GM21619 (cell line): ENCODE measurements around the gene ATP8A2.
"Not testable (repeated sequence)": the region's sequence is repeated elsewhere in the genome, so short reads cannot be mapped to it uniquely, and the experiment has no call there.

Source experiments
- ATAC-seq: cut with Tn5 transposase; IDR thresholded peaks from one replicate; pipeline ENCODE4 v1.9.1; 2021; ENCODE audit not compliant: unreplicated experiment

Gene ATP8A2

GRCh38 chr13:25529425-25529824 is 157.7 kb downstream of the ATP8A2 start:
- ATAC-seq: no peak

GRCh38 chr13:25538276-25538675 is 166.5 kb downstream of the ATP8A2 start:
- ATAC-seq: no peak

DNA sequence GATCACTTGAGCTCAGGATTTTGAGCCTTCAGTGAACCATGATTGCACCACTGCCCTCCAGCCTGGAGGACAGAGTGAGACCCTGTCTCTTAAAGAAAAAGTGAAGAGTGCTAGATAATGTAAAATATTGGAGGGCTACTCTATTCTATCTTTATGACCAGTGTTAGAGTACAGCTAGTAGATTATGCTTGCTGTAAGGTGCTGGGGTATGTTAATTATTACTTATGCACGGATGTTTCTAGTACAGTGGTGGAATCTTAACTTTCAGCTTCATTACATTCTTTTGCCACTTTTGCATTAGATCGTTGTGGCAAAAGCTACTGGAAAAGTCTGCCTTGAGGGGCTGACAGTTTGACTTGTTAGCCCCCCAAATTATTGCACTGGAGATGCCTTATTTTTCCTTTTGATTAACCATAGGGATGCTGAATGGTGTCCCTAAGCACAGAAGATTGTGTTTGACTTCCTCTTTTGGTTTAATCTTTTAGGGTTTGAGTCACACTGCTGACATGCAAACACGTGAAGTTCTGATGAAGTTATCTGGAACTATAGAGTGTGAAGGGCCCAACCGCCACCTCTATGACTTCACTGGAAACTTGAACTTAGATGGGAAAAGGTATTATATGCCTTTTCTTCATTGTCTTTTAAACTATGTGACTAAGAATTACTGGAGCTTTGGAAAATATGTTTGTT is 169.8 kb downstream of the ATP8A2 start:
- no peak for ATAC-seq

GRCh38 chr13:25548991-25549390 is 177.2 kb downstream of the ATP8A2 start:
- not testable (repeated sequence) for ATAC-seq

DNA sequence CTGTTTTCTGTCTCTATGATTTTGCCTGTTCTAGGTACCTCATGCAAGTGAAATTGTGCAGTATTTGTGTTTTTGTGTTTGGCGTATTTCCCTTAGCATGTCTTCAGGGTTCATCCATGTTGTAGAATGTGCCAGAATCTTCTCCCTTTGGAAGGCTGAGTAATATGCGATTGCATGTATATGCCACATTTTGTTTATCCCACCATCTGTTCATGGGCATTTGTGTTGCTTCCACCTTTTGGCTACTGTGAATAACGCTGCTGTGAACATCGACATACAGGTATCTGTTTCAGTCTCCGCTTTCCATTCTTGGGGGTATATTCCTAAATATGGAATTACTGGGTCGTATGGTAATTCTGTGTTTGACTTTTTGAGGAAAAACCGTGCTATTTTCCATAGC is 190.0 kb downstream of the ATP8A2 start:
- ATAC-seq: no peak

- no peak for ATAC-seq
These were observed 198.4 kb downstream of the ATP8A2 start for GRCh38 chr13:25570185-25570584.

- no peak for ATAC-seq
These were observed 199.5 kb downstream of the ATP8A2 start for GRCh38 chr13:25571237-25571636.

- ATAC-seq: not testable (repeated sequence)
These were observed 200.4 kb downstream of the ATP8A2 start for GRCh38 chr13:25572171-25572570.

DNA sequence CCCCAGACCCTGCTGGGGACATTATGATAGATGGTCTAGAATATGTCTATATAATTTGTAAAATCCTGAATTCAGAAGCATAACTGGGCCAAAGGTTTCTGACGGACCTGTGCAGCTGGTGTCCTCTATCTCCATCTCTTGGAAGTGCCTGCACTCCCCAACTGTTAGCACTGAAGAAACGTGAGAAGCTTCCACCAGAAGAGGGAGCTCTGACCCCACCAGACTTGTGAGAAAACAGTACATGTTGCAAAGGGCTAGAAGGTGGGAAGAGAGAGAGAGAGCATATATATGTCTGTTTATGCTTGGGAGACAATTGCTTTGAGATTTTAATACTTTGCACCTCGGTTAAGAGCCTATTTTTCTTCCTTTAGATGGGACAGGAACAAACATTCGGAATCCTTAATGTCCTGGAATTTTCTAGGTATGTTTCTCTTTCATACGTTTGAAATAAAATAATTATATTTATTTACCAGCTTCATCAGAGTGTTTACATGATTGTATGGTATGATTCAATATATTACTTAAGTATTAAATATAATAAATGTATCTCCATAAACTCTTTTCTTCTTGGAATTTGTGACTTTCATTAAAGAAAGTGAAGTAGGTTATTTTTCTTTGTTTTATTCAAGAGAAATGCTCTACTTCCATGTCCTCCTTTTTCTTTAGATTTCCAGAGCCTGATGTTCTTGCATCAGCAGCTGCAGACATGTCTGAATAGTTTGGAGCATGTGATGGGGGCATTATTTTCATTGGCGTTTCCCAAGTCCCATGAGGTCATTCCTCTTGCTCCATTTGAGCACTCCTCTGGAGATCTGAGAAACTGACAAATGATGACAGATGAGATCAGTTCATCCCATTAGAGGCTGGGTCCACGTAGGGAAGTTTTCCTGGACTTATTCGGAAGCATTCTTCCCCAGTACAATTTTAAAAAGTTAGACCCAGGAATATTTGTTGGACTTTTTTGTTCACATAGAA is 202.9 kb downstream of the ATP8A2 start:
- no peak for ATAC-seq

DNA sequence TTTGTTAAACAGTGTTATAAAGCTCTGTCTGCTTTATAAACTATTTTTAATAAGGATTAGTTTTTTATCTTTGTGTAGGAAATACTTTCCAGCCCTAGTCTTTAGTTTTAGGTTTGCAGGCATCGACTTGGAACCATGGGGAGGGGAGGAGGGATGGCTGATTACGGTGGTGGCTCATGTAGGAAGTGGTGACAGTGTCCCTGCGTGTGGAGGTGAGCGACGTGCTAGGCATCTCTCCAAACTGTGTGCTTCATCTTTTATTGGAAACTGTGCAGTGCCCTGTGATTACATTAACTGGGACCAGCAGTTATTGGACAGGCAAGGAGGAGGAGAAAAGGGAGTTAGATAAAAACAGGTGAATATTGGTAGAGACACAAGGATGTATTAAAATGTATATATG is 203.8 kb downstream of the ATP8A2 start:
- ATAC-seq: no peak

- no peak for ATAC-seq
These were observed 206.8 kb downstream of the ATP8A2 start for GRCh38 chr13:25578526-25578925.

DNA sequence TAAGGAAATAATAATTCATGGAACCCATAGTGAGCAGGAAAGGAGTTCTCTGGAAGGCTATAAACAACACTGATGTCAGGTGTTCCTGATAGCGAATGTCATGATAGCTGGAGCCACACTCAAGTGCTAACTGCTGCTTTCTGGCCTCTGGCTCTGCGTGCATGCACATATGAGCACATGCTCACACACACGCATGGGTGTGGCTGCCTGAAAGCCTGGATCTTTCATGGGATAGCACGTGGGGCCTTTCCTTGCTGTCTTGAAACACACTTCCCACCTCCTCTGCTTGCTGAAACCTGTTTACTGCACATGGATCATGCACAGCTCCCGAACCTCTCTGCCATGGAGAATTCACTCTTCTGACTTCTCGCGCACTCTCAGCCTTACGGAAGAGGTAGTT is 207.4 kb downstream of the ATP8A2 start:
- ATAC-seq: no peak

- ATAC-seq: no peak
These were observed 209.6 kb downstream of the ATP8A2 start for GRCh38 chr13:25581351-25581750.

GRCh38 chr13:25584087-25584486 is 212.3 kb downstream of the ATP8A2 start:
- ATAC-seq: no peak

GRCh38 chr13:25585000-25585399 is 213.2 kb downstream of the ATP8A2 start:
- no peak for ATAC-seq

GRCh38 chr13:25587326-25587980 is 215.7 kb downstream of the ATP8A2 start:
- ATAC-seq: no peak

- no peak for ATAC-seq
These were observed 216.7 kb downstream of the ATP8A2 start for GRCh38 chr13:25588336-25589060.

DNA sequence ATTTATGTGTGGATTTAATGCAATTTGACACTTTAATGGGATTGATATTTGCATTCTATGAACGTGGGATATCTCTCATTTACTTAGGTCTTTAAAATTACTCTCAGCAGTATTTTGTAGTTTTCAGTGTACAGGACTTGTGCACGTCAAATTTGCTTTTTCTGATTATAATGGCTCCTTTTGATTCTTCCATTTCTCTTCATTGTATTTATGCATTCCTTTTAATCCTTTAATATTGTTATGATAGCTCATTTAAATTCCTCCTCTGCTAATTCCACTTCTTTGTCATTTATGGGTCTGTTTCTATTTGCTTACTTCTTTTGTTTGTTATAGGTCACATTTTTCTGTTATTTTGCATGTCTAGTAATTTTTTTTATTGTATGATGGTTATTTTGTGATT is 226.6 kb downstream of the ATP8A2 start:
- no peak for ATAC-seq

DNA sequence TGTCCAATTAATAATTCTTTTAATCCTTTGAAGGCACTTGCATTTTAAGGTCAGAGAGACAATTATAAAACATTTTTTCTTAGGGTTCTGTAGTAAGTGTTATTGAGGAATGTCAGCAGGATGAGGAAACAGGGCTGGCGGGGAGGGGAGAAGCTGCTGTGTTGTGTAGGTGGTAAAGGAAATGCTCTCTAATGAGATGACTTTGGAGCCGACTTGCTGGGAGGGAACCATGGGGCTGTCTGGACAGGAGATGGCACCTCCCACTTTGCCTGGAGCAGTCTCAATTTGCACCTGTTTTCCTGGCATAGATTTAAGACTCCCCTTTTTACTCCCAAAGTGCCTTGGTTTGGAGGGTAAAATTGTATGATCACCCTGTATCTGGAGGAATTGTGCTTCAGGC is 230.4 kb downstream of the ATP8A2 start:
- no peak for ATAC-seq

GRCh38 chr13:25604106-25604505 is 232.3 kb downstream of the ATP8A2 start:
- no peak for ATAC-seq

GRCh38 chr13:25607096-25607495 is 235.3 kb downstream of the ATP8A2 start:
- no peak for ATAC-seq
